H1 (cell line): ENCODE measurements around the gene INPP5J. TPM values are rescaled to one million over a fixed set of nuclear protein-coding genes. Genes with fewer than 3 reads are reported as not detected.

Experiments
- BACH1 ChIP-seq: IDR thresholded peaks from 2 replicates; pipeline ENCODE4 v1.6.1; 2012; ENCODE audit warnings: low read length, improper control_type of control experiment
- CBX5 ChIP-seq: fragments of 300-800, 300-1000 bp; sonication (generic); IDR thresholded peaks from 2 replicates; pipeline ENCODE4 v1.7.1; 2016; ENCODE audit warnings: antibody characterized with exemption, low read length, low read depth
- CHD1 ChIP-seq: IDR thresholded peaks from 2 replicates; pipeline ENCODE4 v1.6.1; 2012; ENCODE audit warnings: low read depth, low read length, improper control_type of control experiment
- CREB1 ChIP-seq: IDR thresholded peaks from 2 replicates; pipeline ENCODE4 v1.6.1; 2012; ENCODE audit warnings: inconsistent platforms
- EP300 ChIP-seq, 2 experiments: IDR thresholded peaks; 1 replicate in 1 of 2; 2 replicates in 1 of 2; pipeline ENCODE4 v1.6.1; 2011 to 2012; ENCODE audit warnings: low read depth in 2 of 2, low read length in 2 of 2, mild to moderate bottlenecking in 2 of 2, borderline replicate concordance in 1 of 2, inconsistent platforms in 1 of 2, moderate library complexity in 1 of 2
- GABPA ChIP-seq: IDR thresholded peaks from 2 replicates; pipeline ENCODE4 v1.6.1; 2011; ENCODE audit warnings: mild to moderate bottlenecking, low read length, moderate library complexity, borderline replicate concordance; ENCODE audit not compliant: insufficient read depth
- JUN ChIP-seq: IDR thresholded peaks from 2 replicates; pipeline ENCODE4 v1.6.1; 2011; ENCODE audit warnings: low read depth, mild to moderate bottlenecking, improper control_type of control experiment, low read length
- JUND ChIP-seq: IDR thresholded peaks from 2 replicates; pipeline ENCODE4 v1.6.1; 2011; ENCODE audit warnings: mild to moderate bottlenecking, improper control_type of control experiment, low read length
- KDM1A ChIP-seq: fragments of 200-600, 300-600 bp; sonication (generic); IDR thresholded peaks from 2 replicates; pipeline ENCODE4 v1.7.1; 2016; ENCODE audit warnings: mild to moderate bottlenecking, low read length, borderline replicate concordance
- KDM4A ChIP-seq: IDR thresholded peaks from one replicate; pipeline ENCODE4 v1.7.1; 2012; ENCODE audit warnings: low read depth, mild to moderate bottlenecking, moderate library complexity, low read length, inconsistent platforms; ENCODE audit not compliant: severe bottlenecking
- POLR2A ChIP-seq, 2 experiments: IDR thresholded peaks; 1 replicate in 1 of 2; 2 replicates in 1 of 2; pipeline ENCODE4 v1.6.1; 2011; ENCODE audit warnings: low read depth in 2 of 2, low read length in 2 of 2, mild to moderate bottlenecking in 2 of 2; ENCODE audit errors: control extremely low read depth in 1 of 2
- POU5F1 ChIP-seq: IDR thresholded peaks from 2 replicates; pipeline ENCODE4 v1.6.1; 2011; ENCODE audit warnings: low read depth, mild to moderate bottlenecking, low read length, moderate library complexity
- RAD21 ChIP-seq, 2 experiments: IDR thresholded peaks in 1 of 2; conservative IDR thresholded peaks in 1 of 2; 2 replicates each; pipeline ENCODE4 v1.6.1; 2011; ENCODE audit warnings: low read depth in 2 of 2, low read length in 2 of 2, improper control_type of control experiment in 1 of 2, inconsistent platforms in 1 of 2, mild to moderate bottlenecking in 1 of 2, moderate library complexity in 1 of 2
- SIN3A ChIP-seq, 2 experiments: IDR thresholded peaks in 1 of 2; conservative IDR thresholded peaks in 1 of 2; 2 replicates each; pipeline ENCODE4 v1.6.1; 2011 to 2012; ENCODE audit warnings: low read length in 2 of 2, improper control_type of control experiment in 1 of 2, low read depth in 1 of 2, mild to moderate bottlenecking in 1 of 2
- SIRT6 ChIP-seq: IDR thresholded peaks from one replicate; pipeline ENCODE4 v1.7.1; 2012; ENCODE audit warnings: low read length, inconsistent platforms
- SP1 ChIP-seq: IDR thresholded peaks from 2 replicates; pipeline ENCODE4 v1.6.1; 2011; ENCODE audit warnings: low read depth, low read length
- TBP ChIP-seq: IDR thresholded peaks from 2 replicates; pipeline ENCODE4 v1.6.1; 2011; ENCODE audit warnings: low read depth, low read length, improper control_type of control experiment
- TEAD4 ChIP-seq: IDR thresholded peaks from 2 replicates; pipeline ENCODE4 v1.6.1; 2012; ENCODE audit warnings: low read depth, low read length, inconsistent platforms, mixed read lengths
- ZNF274 ChIP-seq: IDR thresholded peaks from 2 replicates; pipeline ENCODE4 v1.7.0; 2012; ENCODE audit warnings: low read length, borderline replicate concordance; ENCODE audit errors: extremely low read depth
- polyA plus RNA-seq, 7 experiments: library from polyadenylated mRNA; depleted of rRNA in 3 of 7; stranded (reverse) in 5 of 7; unstranded in 2 of 7; fragments of >200 nt in 5 of 7; fragments of 200-250 nt in 2 of 7; gene quantifications; 1 replicate in 5 of 7; 2 replicates in 1 of 7; 4 replicates in 1 of 7; pipeline versions ENCODE4 v1.2.1 to v1.2.3, GENCODE V29; 2011 to 2013; ENCODE audit warnings: missing spikeins in 2 of 7, mixed read lengths in 2 of 7
- total RNA-seq: library from RNA; stranded (reverse); fragmentation: NEBNext Ultra II Directional; extraction: Animal tissue kit (Norgen Biotek cat#: 25700); gene quantifications from 2 replicates; pipeline ENCODE4 v1.2.1, GENCODE V29; 2021
- TF ChIP-seq, protein P1 (sequence below): IDR thresholded peaks from 2 replicates; pipeline ENCODE4 v1.6.1; 2012; ENCODE audit warnings: inconsistent platforms

Gene INPP5J
- total and polyA plus RNA-seq, 2 of the 8 experiments (the other 6 are each of a cell fraction or from before 2014, with no cell fraction given) = 5.4 to 6.0 TPM

DNA sequence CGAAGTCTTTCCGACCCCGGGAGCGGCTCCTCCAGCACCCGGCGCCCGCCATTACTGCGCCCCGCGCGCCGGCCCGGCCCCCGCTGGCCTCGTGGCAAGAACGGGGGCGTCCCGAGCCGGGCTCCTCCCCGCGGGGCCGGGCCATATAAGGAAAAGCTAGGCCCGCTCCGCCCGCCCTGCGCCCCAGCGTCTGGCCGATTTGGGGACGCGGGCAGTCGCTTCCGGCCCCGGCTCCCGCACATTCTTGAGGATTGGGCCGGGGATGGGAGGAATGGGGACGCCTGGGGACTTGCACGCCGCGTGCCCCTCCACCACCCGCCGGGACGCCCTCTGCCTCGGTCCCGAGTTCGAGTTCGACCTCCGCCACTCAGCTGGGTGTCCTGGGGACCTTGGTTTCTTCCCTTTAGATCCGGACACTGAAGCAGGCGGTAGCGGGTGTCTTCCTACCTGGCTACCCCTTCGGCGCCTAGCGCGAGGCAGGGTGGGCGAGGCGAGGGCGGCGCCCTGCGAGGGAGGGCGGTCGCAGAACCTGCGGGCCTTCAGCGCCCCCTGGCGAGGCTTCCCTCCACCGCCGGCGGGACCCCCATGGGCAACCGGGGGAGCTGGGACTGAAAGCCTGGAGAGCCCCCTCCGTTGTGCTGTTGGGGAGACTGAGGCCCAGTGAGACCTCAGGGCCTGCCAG is 37.8 kb upstream of the INPP5J start (continued):
- TF ChIP-seq GABPA (no peak), CBX5 (no peak), TEAD4 (peak; percentile 70), POU5F1 (no peak), RAD21 (IDR thresholded peaks at IDR 0.05 in 1 of 2, conservative IDR thresholded peaks at IDR 0.05 in 1 of 2; ENCODE audit: low read depth in 2 of 2, low read length in 2 of 2) (peak; percentile 65 to 86), BACH1 (no peak), CREB1 (no peak), CHD1 (no peak), SIRT6 (no peak), EP300 (IDR thresholded peaks at IDR 0.05; ENCODE audit: borderline replicate concordance in 1 of 2, low read depth in 2 of 2, low read length in 2 of 2) (no peak), TBP (peak; percentile 84), POLR2A (IDR thresholded peaks at IDR 0.05; ENCODE audit: control extremely low read depth in 1 of 2, low read depth in 2 of 2, low read length in 2 of 2) (peak in 1 of 2 experiments; percentile 87; a peak in 2 of 3 replicates), JUN (no peak), KDM4A (peak; percentile 45), SIN3A (conservative IDR thresholded peaks at IDR 0.05 in 1 of 2, IDR thresholded peaks at IDR 0.05 in 1 of 2; ENCODE audit: low read depth in 1 of 2, low read length in 2 of 2) (peak in 1 of 2 experiments; percentile 32; a peak in 1 of 4 replicates), KDM1A (peak; percentile 48; the same call in 1 of the 2 replicates), SP1 (no peak), JUND (no peak), ZNF274 (no peak)
- TF ChIP-seq, protein P1, sequence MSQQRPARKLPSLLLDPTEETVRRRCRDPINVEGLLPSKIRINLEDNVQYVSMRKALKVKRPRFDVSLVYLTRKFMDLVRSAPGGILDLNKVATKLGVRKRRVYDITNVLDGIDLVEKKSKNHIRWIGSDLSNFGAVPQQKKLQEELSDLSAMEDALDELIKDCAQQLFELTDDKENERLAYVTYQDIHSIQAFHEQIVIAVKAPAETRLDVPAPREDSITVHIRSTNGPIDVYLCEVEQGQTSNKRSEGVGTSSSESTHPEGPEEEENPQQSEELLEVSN = peak; percentile 63; the same call in 1 of the 2 replicates
